Loucy (cell line): Measurements from ENCODE around the gene JPH4.

Experiments used
- H2AFZ ChIP-seq: fragments of 200-600 bp; sonication (generic); 2 replicates; pipeline ENCODE4 v1.6.0; 2016; ENCODE audit warnings: antibody characterized with exemption, mild to moderate bottlenecking, low read length, moderate library complexity
- H3F3A ChIP-seq: fragments of 200-600 bp; 2 replicates; pipeline ENCODE4 v1.6.0; 2016; ENCODE audit warnings: antibody characterized with exemption, low read depth, mild to moderate bottlenecking
- H3K27me3 ChIP-seq: fragments of 200-600 bp; sonication (generic); 2 replicates; pipeline ENCODE4 v1.6.1; 2014; ENCODE audit warnings: low read length, mild to moderate bottlenecking; ENCODE audit not compliant: insufficient read depth, poor library complexity, severe bottlenecking
- H3K36me3 ChIP-seq: fragments of 200-600 bp; sonication (generic); 2 replicates; pipeline ENCODE4 v1.6.1; 2016; ENCODE audit warnings: low read length; ENCODE audit not compliant: insufficient read depth
- H3K4me1 ChIP-seq: fragments of 200-600 bp; sonication (generic); 2 replicates; pipeline ENCODE4 v1.5.1; 2014; ENCODE audit warnings: low read length, mild to moderate bottlenecking; ENCODE audit not compliant: insufficient read depth, poor library complexity, severe bottlenecking
- H3K4me2 ChIP-seq: fragments of 200-600 bp; sonication (generic); 2 replicates; pipeline ENCODE4 v1.6.0; 2014; ENCODE audit warnings: antibody characterized with exemption, low read length, low read depth, mild to moderate bottlenecking; ENCODE audit not compliant: poor library complexity, severe bottlenecking
- H3K4me3 ChIP-seq: fragments of 200-600 bp; sonication (generic); 2 replicates; pipeline ENCODE4 v1.5.1; 2014; ENCODE audit warnings: low read length, mild to moderate bottlenecking, mixed read lengths; ENCODE audit not compliant: poor library complexity, severe bottlenecking
- H3K79me2 ChIP-seq: fragments of 200-600 bp; sonication (generic); 2 replicates; pipeline ENCODE4 v1.6.1; 2014; ENCODE audit warnings: low read length; ENCODE audit not compliant: insufficient read depth
- H3K9ac ChIP-seq: fragments of 200-600 bp; sonication (generic); 2 replicates; pipeline ENCODE4 v1.6.0; 2014; ENCODE audit warnings: mild to moderate bottlenecking, low read depth, low read length, moderate library complexity; ENCODE audit not compliant: poor library complexity, severe bottlenecking
- H3K9me2 ChIP-seq: fragments of 200-600 bp; sonication (generic); replicated peaks from 2 replicates; pipeline ENCODE4 v1.6.1; 2016; ENCODE audit warnings: low read depth, low read length, mixed read lengths
- H3K9me3 ChIP-seq: fragments of 200-600 bp; sonication (generic); 2 replicates; pipeline ENCODE4 v1.6.1; 2014; ENCODE audit warnings: mild to moderate bottlenecking, antibody characterized with exemption, low read length, low read depth; ENCODE audit not compliant: insufficient read depth
- H4K20me1 ChIP-seq: fragments of 200-600 bp; sonication (generic); 2 replicates; pipeline ENCODE4 v1.6.0; 2014; ENCODE audit warnings: antibody characterized with exemption, low read length, mild to moderate bottlenecking; ENCODE audit not compliant: insufficient read depth, poor library complexity, severe bottlenecking
- CTCF ChIP-seq: fragments of 200-600 bp; sonication (generic); conservative IDR thresholded peaks from 2 replicates; pipeline ENCODE4 v1.5.1; 2014; ENCODE audit warnings: mild to moderate bottlenecking, antibody characterized with exemption, low read length
- EZH2phosphoT487 ChIP-seq: fragments of 200-600 bp; IDR thresholded peaks from 2 replicates; pipeline ENCODE4 v1.6.1; 2018; ENCODE audit warnings: antibody characterized with exemption, mild to moderate bottlenecking, moderate library complexity, borderline replicate concordance

Gene JPH4

DNA sequence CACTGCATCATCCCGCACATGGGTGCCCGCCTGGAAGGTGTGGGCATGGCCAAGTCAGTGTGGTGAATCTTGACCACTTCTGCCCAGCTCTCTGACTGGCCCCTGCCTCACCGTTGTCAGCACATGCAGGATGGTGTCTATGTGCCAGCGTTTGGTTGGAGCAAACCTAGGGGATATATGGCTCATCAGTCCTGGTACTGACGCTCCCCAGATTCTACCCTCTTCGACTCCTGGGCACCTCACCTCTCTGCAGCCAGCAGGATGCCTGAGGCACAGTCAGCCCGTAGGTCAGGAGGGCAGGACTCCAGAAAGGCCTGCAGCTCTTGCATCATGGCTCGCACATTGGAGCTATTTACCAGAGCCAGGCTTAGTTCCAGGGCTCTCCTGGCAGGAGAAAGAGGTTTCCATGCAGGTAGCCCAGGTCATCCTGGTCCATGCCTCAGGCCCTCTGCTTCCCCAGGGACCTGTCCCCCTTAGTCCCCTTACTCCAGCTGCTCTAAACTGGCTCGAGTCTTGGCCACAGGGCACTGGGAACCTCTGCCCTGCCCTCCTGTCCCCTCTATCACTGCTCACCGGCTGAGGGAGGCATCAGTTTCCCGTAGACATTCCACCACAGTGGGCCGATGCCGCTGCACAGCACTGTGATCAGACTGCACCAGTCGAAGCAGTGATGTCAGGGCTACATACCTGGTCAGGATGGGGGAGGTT is 15.0 kb downstream of the JPH4 start:
- no peaks in the 10 kb centered on the region for H3K27me3 ChIP-seq
- no peak overlapping the region for H3K4me3 ChIP-seq
- H3K9me3 ChIP-seq, result no peaks in the 10 kb centered on the region
- peaks cover 14% of the 10 kb centered on the region for H3K4me1 ChIP-seq
- H3K9me2 ChIP-seq, result no peaks in the 10 kb centered on the region
- H3K9ac ChIP-seq, result no peak overlapping the region
- no peak overlapping the region for H3K4me2 ChIP-seq
- no peak overlapping the region for H2AFZ ChIP-seq
- no peak for TF ChIP-seq CTCF
- TF ChIP-seq EZH2phosphoT487, result no peak
- no peaks in the 10 kb centered on the region for H3F3A ChIP-seq
- H3K79me2 ChIP-seq, result peaks cover 25% of the 10 kb centered on the region
- peaks cover 39% of the 10 kb centered on the region; the same call in 1 of the 2 replicates for H3K36me3 ChIP-seq
- peaks cover 22% of the 10 kb centered on the region for H4K20me1 ChIP-seq

DNA sequence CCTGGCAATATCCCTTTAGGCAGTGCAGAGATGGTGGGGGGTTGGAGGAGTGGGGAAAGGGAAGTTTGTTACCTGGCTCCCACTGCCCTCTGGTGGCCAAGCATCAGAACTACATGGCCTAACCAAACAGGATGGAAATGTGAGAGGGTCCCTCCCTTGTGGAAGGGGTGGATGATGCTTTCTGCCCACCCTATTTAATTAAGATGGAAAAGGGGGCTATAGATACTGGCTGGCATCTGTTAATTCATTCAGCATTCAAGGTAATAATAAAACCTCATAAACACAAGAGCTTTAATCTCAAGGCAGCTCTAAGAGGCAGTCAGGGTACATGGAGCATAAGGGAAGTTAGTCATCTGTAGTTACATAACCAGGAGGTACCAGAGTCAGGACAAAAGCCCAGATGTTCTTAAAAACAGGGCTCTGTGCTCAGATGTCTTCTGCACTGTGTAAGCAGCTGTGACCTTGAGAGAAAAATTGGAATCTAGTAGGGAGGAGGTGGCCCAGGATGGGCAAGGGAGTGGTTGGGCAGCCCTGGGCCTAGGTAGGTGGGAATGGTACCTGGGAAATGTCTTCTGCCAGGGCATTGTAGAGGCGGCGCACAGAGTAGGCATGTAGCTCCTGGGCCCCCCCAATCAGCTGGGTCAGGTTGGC is 15.6 kb downstream of the JPH4 start:
- H3K9me2 ChIP-seq, result no peaks in the 10 kb centered on the region
- TF ChIP-seq CTCF, result peak; percentile 92
- no peak for TF ChIP-seq EZH2phosphoT487
- no peaks in the 10 kb centered on the region for H3K9me3 ChIP-seq
- peaks cover 18% of the 10 kb centered on the region for H3K79me2 ChIP-seq
- H3K9ac ChIP-seq, result no peak overlapping the region
- H3K27me3 ChIP-seq, result no peaks in the 10 kb centered on the region
- no peak overlapping the region for H3K4me3 ChIP-seq
- H3K4me2 ChIP-seq, result no peak overlapping the region
- peaks cover 7% of the 10 kb centered on the region for H3K4me1 ChIP-seq
- peaks cover 22% of the 10 kb centered on the region for H4K20me1 ChIP-seq
- no peak overlapping the region for H2AFZ ChIP-seq
- no peaks in the 10 kb centered on the region for H3F3A ChIP-seq
- H3K36me3 ChIP-seq, result peaks cover 39% of the 10 kb centered on the region; the same call in 1 of the 2 replicates

- no peaks in the 10 kb centered on the region for H3K9me3 ChIP-seq
- no peaks in the 10 kb centered on the region for H3F3A ChIP-seq
- peaks cover 39% of the 10 kb centered on the region; the same call in 1 of the 2 replicates for H3K36me3 ChIP-seq
- H2AFZ ChIP-seq, result no peak overlapping the region
- no peak overlapping the region for H3K4me2 ChIP-seq
- TF ChIP-seq CTCF (no peak), EZH2phosphoT487 (no peak)
- peaks cover 22% of the 10 kb centered on the region for H4K20me1 ChIP-seq
- no peak overlapping the region for H3K4me3 ChIP-seq
- H3K27me3 ChIP-seq, result no peaks in the 10 kb centered on the region
- peaks cover 23% of the 10 kb centered on the region for H3K79me2 ChIP-seq
- peaks cover 6% of the 10 kb centered on the region for H3K4me1 ChIP-seq
- H3K9me2 ChIP-seq, result no peaks in the 10 kb centered on the region
- H3K9ac ChIP-seq, result no peak overlapping the region
These were observed 16.4 kb downstream of the JPH4 start for GRCh38 chr14:23561873-23562821.
